GM21367 (cell line): ENCODE results near the gene RNLS.

ENCODE experiments used
- ATAC-seq: cut with Tn5 transposase; IDR thresholded peaks from one replicate; pipeline ENCODE4 v1.9.1; 2021; ENCODE audit not compliant: unreplicated experiment

RNLS gene

GRCh38 chr10:88347597-88348304, 235.4 kb downstream of the RNLS start:
- ATAC-seq = no peak

- ATAC-seq = no peak
Observed at GRCh38 chr10:88347022-88347421, 236.1 kb downstream of the RNLS start.

- ATAC-seq = no peak
Observed at GRCh38 chr10:88346144-88346977, 236.8 kb downstream of the RNLS start.

GRCh38 chr10:88343761-88344484, 239.2 kb downstream of the RNLS start:
- no peak for ATAC-seq

GRCh38 chr10:88342733-88343310, 240.3 kb downstream of the RNLS start:
- ATAC-seq = no peak

GRCh38 chr10:88337134-88337533, 246.0 kb downstream of the RNLS start:
- ATAC-seq = no peak

GRCh38 chr10:88336334-88336733, 246.8 kb downstream of the RNLS start:
- no peak for ATAC-seq

- ATAC-seq = no peak
Observed at GRCh38 chr10:88333248-88333630, 249.9 kb downstream of the RNLS start.

- no peak for ATAC-seq
Observed at GRCh38 chr10:88332503-88333247, 250.4 kb downstream of the RNLS start.

- ATAC-seq = no peak
Observed at GRCh38 chr10:88330174-88330573, 252.9 kb downstream of the RNLS start.

GRCh38 chr10:88322324-88323063, 260.6 kb downstream of the RNLS start:
- no peak for ATAC-seq

- ATAC-seq = no peak
Observed at GRCh38 chr10:88319960-88320517, 263.1 kb downstream of the RNLS start.

GRCh38 chr10:88318803-88319202, 264.3 kb downstream of the RNLS start:
- ATAC-seq = no peak

- ATAC-seq = no peak
Observed at GRCh38 chr10:88317099-88317498, 266.0 kb downstream of the RNLS start.

- ATAC-seq = no peak
Observed at GRCh38 chr10:88316292-88316861, 266.7 kb downstream of the RNLS start.

GRCh38 chr10:88315755-88316154, 267.4 kb downstream of the RNLS start:
- ATAC-seq = no peak

- no peak for ATAC-seq
Observed at GRCh38 chr10:88314362-88314761, 268.8 kb downstream of the RNLS start.

- no peak for ATAC-seq
Observed at GRCh38 chr10:88313878-88314277, 269.2 kb downstream of the RNLS start.

GRCh38 chr10:88312855-88313254, 270.3 kb downstream of the RNLS start:
- no peak for ATAC-seq
